Uterus (tissue), 2 donors: ENCODE measurements around the gene NDUFA8.

ENCODE experiments used
- POLR2A ChIP-seq, 2 donors: fragments of 450-650 bp; IDR thresholded peaks; one replicate each; pipeline ENCODE4 v1.6.1; 2016; ENCODE audit warnings: antibody characterized with exemption in 2 of 2, mild to moderate bottlenecking in 1 of 2, moderate library complexity in 1 of 2
- TF ChIP-seq, protein P1 (sequence below), 4 experiments: fragments of 200-600 bp in 2 of 4; fragments of 450-650 bp in 2 of 4; sonication (generic) in 2 of 4; IDR thresholded peaks; one replicate each; pipeline ENCODE4 v1.5.1; 2016 to 2019; ENCODE audit warnings: antibody characterized with exemption in 4 of 4, mild to moderate bottlenecking in 2 of 4, moderate library complexity in 1 of 4

DNA sequence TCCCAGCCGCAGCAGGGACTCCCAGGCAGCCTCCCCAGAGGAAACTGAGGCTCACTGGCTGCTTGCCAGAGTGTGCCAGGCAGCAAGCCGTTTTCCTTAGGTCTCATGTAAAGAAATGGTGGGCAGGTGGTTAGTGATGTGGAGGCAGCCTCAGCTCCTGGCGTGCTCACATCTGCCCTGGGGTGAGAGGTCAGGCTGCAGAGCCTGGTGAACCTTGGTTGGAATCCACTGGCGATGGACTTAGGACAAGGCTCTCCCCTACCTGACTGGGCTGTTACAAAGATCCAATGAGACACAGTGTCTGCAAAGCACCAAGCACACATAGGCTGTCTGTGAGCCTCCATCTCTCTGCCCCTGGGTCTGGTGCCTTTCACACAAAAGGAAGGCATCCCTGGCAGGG, 38.3 kb upstream of the NDUFA8 start:
- TF ChIP-seq, protein P1, sequence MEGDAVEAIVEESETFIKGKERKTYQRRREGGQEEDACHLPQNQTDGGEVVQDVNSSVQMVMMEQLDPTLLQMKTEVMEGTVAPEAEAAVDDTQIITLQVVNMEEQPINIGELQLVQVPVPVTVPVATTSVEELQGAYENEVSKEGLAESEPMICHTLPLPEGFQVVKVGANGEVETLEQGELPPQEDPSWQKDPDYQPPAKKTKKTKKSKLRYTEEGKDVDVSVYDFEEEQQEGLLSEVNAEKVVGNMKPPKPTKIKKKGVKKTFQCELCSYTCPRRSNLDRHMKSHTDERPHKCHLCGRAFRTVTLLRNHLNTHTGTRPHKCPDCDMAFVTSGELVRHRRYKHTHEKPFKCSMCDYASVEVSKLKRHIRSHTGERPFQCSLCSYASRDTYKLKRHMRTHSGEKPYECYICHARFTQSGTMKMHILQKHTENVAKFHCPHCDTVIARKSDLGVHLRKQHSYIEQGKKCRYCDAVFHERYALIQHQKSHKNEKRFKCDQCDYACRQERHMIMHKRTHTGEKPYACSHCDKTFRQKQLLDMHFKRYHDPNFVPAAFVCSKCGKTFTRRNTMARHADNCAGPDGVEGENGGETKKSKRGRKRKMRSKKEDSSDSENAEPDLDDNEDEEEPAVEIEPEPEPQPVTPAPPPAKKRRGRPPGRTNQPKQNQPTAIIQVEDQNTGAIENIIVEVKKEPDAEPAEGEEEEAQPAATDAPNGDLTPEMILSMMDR (IDR thresholded peaks at IDR 0.05) = no peak
- TF ChIP-seq POLR2A (IDR thresholded peaks at IDR 0.05) = no peak
